NT2/D1 (cell line): Measurements from ENCODE around the gene AKR1C3.

Experiments used
- DNase-seq: peaks from one replicate; pipeline ENCODE4 v3.0.0-alpha.2; 2011; ENCODE audit warnings: low read depth, low spot score
- H3K27me3 ChIP-seq: 2 replicates; pipeline ENCODE4 v1.6.0; 2011; ENCODE audit warnings: mild to moderate bottlenecking; ENCODE audit not compliant: insufficient read length, insufficient read depth
- H3K36me3 ChIP-seq: 2 replicates; pipeline ENCODE4 v1.6.1; 2011; ENCODE audit warnings: mild to moderate bottlenecking, low read length, mixed read lengths; ENCODE audit not compliant: insufficient read depth, insufficient read length
- H3K4me1 ChIP-seq: 2 replicates; pipeline ENCODE4 v1.5.1; 2011; ENCODE audit not compliant: insufficient read depth, insufficient read length
- H3K4me3 ChIP-seq: 2 replicates; pipeline ENCODE4 v1.5.1; 2011; ENCODE audit warnings: low read depth; ENCODE audit not compliant: insufficient read length
- H3K9ac ChIP-seq: 2 replicates; pipeline ENCODE4 v1.6.0; 2011; ENCODE audit warnings: low read depth; ENCODE audit not compliant: insufficient read length
- H3K9me3 ChIP-seq: 2 replicates; pipeline ENCODE4 v1.5.1; 2011; ENCODE audit warnings: mild to moderate bottlenecking, low read length; ENCODE audit not compliant: insufficient read depth
- SUZ12 ChIP-seq: IDR thresholded peaks from 2 replicates; pipeline ENCODE4 v1.6.1; 2011; ENCODE audit not compliant: insufficient read length, insufficient read depth; ENCODE audit errors: extremely low read depth
- YY1 ChIP-seq: IDR thresholded peaks from 2 replicates; pipeline ENCODE4 v1.6.1; 2011; ENCODE audit not compliant: insufficient read length, insufficient read depth
- ZNF274 ChIP-seq: IDR thresholded peaks from 2 replicates; pipeline ENCODE4 v1.6.1; 2011; ENCODE audit warnings: mild to moderate bottlenecking, low read depth, low read length

AKR1C3 gene

DNA sequence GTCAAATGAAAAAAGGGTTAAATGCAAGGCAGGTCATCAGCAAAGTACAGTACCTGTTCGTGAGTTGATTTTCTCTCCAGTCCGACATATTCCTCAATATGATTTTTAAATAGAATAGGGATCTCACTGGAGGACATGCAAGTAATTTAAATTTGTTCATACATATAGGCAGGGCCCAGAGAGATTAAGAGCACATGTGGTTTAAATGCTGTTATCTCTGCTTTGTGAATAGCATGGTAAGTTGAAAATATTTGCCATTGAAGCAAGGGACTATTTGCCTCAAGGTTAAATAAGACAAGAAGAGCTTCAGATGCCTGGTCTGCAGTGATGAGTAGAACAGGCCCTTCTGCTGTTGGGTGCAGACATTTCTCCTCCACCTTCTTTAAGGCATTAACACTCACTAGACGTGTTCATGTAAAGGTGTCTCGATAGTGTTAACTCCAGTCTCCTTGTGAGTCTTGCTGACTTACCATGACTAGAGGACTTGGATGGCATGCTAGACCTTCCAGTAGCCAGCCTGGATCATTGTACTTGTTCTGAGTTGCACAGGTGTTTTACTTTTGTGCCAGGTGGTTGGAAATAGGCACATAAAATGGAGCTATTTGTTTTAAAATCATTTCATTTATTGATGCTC is 15.6 kb upstream of the AKR1C3 start:
- TF ChIP-seq SUZ12, result no peak
- TF ChIP-seq YY1, result no peak
- TF ChIP-seq ZNF274, result no peak

DNA sequence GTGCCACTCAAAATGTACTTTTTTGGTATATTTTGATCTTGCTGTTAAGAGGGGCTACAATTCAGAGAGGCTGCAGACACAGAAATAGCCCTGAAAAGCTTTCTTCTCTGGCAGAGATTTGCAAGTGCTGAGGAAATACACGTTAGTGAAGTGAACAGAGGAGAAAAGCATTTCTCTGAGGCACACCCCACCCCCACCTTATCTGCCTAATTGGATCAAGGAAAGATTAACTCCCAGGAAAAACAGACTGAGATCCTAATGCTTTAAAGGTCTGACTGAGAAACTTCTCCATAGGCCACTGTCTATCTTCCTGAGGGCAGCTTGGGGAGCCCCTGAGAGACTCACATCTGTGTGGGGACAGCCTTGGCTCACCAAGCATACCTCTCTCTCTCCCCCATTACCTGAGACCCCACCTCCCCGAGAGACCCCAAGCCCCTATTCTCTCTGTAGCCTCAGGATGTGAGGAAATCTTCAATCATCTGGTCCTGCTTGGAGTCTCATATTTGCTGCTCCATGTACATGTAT is 14.8 kb upstream of the AKR1C3 start:
- no peaks in the 10 kb centered on the region for H3K4me1 ChIP-seq
- no peak for TF ChIP-seq SUZ12
- TF ChIP-seq YY1, result no peak
- TF ChIP-seq ZNF274, result no peak
- no peak overlapping the region for H3K4me3 ChIP-seq
- DNase-seq, result no peak
- H3K9ac ChIP-seq, result no peak overlapping the region
- H3K9me3 ChIP-seq, result no peaks in the 10 kb centered on the region
- no peaks in the 10 kb centered on the region for H3K27me3 ChIP-seq
- no peaks in the 10 kb centered on the region for H3K36me3 ChIP-seq

More for the DNA sequence above, 15.6 kb upstream of the AKR1C3 start:
- Histone ChIP-seq H3K9me3 (no peaks in the 10 kb centered on the region), H3K36me3 (no peaks in the 10 kb centered on the region), H3K9ac (no peak overlapping the region), H3K27me3 (no peaks in the 10 kb centered on the region), H3K4me1 (no peaks in the 10 kb centered on the region), H3K4me3 (no peak overlapping the region)
- DNase-seq, result no peak

DNA sequence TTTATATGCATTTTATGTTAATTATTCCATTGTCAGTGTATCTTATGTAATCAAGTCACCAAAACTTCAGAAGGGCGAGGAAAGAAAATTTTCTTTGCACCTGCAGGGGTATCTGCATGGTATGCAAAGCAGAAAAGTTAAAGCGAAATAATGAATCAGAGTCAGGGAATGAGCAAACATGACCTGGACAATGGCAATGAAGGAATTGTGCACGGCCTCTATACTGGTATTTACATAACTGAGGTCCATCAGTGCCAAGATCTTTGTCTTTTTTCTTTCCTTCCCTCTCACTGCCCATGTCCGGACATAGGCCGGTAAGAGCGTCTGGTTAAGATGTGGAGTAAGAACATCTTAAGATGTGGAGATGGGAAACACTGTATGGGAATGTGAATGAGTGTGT is 14.4 kb upstream of the AKR1C3 start:
- Histone ChIP-seq H3K9me3 (no peaks in the 10 kb centered on the region), H3K36me3 (no peaks in the 10 kb centered on the region), H3K9ac (no peak overlapping the region), H3K27me3 (no peaks in the 10 kb centered on the region), H3K4me3 (no peak overlapping the region), H3K4me1 (no peaks in the 10 kb centered on the region)
- DNase-seq, result no peak
- TF ChIP-seq YY1 (no peak), SUZ12 (no peak), ZNF274 (no peak)

DNA sequence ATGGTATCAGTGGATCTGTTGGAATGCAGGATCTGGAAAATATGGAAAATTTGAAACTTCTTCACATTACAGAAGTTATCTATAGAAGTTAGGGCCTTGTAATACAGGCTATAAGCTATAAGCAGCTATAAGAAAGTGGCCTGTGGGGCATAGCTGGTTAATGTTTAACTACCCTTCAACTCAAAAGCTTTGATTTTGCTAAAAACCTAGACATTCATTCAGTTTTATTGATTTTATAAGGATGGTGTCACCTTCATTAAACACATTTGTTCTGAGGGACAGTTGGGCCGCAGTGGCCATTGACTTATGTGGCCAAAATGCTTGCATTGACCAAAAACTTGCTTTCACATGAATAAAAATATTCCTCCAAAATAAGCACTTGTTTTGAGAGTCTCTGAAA is 13.1 kb upstream of the AKR1C3 start:
- no peak for DNase-seq
- no peaks in the 10 kb centered on the region for H3K4me1 ChIP-seq
- TF ChIP-seq SUZ12, result no peak
- no peak for TF ChIP-seq YY1
- no peak for TF ChIP-seq ZNF274
- no peak overlapping the region for H3K4me3 ChIP-seq
- no peak overlapping the region for H3K9ac ChIP-seq
- H3K36me3 ChIP-seq, result no peaks in the 10 kb centered on the region
- H3K27me3 ChIP-seq, result no peaks in the 10 kb centered on the region
- H3K9me3 ChIP-seq, result no peaks in the 10 kb centered on the region

DNA sequence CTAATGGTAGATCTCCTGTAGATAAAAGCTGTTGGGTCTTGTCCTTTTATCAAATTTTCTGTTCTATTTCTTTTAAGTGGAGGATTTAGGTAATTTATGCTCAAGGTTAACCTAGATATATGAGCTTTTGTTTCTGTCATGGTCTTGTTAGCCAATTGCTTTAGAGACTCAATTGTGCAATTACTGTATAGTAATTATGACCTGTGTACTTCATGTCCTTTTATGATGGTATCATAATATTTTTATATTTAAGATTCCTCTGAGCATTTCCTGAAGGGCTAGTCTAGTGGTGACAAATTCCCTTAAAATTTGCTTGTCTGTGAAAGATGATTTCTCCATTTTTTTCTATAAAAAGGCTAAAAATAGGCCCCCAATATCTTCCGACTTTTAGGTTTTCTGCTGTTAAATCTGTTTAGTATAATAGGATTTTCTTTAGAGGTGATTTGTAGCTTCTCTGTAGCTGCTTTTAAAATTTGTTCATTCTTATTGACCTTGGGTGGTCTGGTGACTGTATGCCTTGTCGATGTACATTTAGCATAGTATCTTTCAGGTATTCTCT is 5.4 kb upstream of the AKR1C3 start:
- Histone ChIP-seq H3K4me1 (no peaks in the 10 kb centered on the region), H3K36me3 (no peaks in the 10 kb centered on the region), H3K9ac (no peak overlapping the region), H3K9me3 (no peaks in the 10 kb centered on the region), H3K4me3 (no peak overlapping the region), H3K27me3 (no peaks in the 10 kb centered on the region)
- TF ChIP-seq SUZ12, result no peak
- TF ChIP-seq ZNF274, result no peak
- TF ChIP-seq YY1, result no peak
- no peak for DNase-seq

DNA sequence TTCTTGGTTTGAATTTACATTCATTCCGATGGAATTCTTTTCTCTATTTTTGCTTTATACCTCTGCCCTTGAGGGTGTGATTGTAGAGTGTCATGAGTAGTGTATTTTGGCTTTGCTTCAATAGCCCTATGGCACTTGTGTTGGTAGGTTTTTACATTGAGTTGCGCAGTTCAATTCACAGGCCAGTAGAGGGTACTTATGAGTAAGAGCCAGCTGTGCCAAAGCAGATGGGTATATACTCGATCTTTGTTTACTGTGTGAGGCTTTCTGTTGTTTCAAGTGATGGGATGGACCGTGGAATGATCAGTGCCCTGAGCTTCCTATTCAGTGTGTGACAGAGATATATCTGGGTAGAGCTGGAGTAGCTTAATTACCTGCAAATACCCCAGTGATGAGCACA is 4.3 kb upstream of the AKR1C3 start:
- Histone ChIP-seq H3K4me3 (no peak overlapping the region), H3K4me1 (no peaks in the 10 kb centered on the region), H3K36me3 (no peaks in the 10 kb centered on the region), H3K9ac (no peak overlapping the region), H3K9me3 (no peaks in the 10 kb centered on the region), H3K27me3 (no peaks in the 10 kb centered on the region)
- DNase-seq, result no peak
- TF ChIP-seq SUZ12, result no peak
- no peak for TF ChIP-seq YY1
- TF ChIP-seq ZNF274, result no peak

DNA sequence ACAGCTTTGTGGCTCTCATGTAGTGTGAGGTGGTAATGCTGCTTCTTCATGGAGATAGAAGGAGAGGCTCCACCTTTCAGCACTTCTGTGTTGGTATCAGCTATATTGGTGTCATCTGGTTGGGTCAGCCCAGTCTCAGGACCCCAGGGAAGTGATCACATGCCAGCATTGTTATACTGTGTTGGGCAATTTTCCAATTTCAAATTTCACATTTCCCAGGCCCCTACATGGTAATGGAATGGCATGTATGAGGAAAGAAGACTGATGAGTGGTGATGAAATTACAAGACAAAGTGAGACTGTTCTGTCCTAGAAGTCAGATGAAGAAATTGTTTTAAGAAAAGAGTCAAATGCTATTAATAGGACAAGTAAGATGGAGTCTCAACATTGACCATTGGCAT is 3.7 kb upstream of the AKR1C3 start:
- Histone ChIP-seq H3K36me3 (no peaks in the 10 kb centered on the region), H3K9me3 (no peaks in the 10 kb centered on the region), H3K9ac (no peak overlapping the region), H3K27me3 (no peaks in the 10 kb centered on the region), H3K4me1 (no peaks in the 10 kb centered on the region), H3K4me3 (no peak overlapping the region)
- TF ChIP-seq YY1, result no peak
- no peak for TF ChIP-seq ZNF274
- TF ChIP-seq SUZ12, result no peak
- DNase-seq, result no peak
